ENCODE measurements around the gene SCAMP5.

DNA sequence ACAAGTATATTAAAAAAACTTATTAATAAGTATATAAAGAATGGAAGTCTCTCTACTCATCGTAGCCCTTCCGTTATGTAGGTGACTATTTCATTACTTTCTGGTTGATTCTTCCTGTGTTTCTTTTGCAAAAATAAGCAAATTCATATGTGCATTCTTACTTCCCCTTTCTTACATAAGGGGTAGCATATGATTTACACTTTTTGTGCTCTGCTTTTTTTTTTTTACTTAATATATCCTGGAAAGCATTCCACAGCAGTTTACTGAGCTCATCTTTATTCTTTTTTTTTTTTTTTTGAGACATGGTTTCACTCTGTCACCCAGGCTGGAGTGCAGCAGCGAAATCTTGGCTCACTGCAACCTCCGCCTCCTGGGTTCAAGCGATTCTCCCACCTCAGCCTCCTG, 12.9 kb downstream of the SCAMP5 start:
- no peak for TF ChIP-seq CTCF (IDR thresholded peaks at IDR 0.05)
- no peak for TF ChIP-seq EP300 (IDR thresholded peaks at IDR 0.05)
- TF ChIP-seq POLR2A (IDR thresholded peaks at IDR 0.05): no peak

All from tibial nerve (tissue), 4 donors.